Suprapubic skin (tissue), 4 donors: ENCODE measurements around the gene GAS2L3. TPM values are rescaled to one million over a fixed set of nuclear protein-coding genes. Genes with fewer than 3 reads are reported as not detected.

Experiments used
- DNase-seq, 2 donors: peaks; one replicate each; pipeline ENCODE4 v3.0.0-alpha.2; 2019; ENCODE audit warnings: low spot score in 2 of 2
- H3K27ac ChIP-seq: fragments of 200-600 bp; sonication (generic); one replicate; pipeline ENCODE4 v1.5.1; 2019
- H3K27me3 ChIP-seq: fragments of 200-600 bp; sonication (generic); one replicate; pipeline ENCODE4 v1.5.1; 2019
- H3K36me3 ChIP-seq: fragments of 200-600 bp; sonication (generic); one replicate; pipeline ENCODE4 v1.5.1; 2019
- H3K4me1 ChIP-seq: fragments of 200-600 bp; sonication (generic); one replicate; pipeline ENCODE4 v1.5.1; 2019
- H3K4me3 ChIP-seq: fragments of 200-600 bp; sonication (generic); one replicate; pipeline ENCODE4 v1.5.1; 2019; ENCODE audit warnings: mild to moderate bottlenecking
- H3K9me3 ChIP-seq: fragments of 200-600 bp; sonication (generic); one replicate; pipeline ENCODE4 v1.5.1; 2019
- CTCF ChIP-seq, 2 donors: fragments of 200-600 bp in 1 of 2; fragments of 450-650 bp in 1 of 2; sonication (generic) in 1 of 2; IDR thresholded peaks; one replicate each; pipeline ENCODE4 v1.5.1; 2016 to 2019; ENCODE audit warnings: antibody characterized with exemption in 2 of 2, mild to moderate bottlenecking in 1 of 2, moderate library complexity in 1 of 2
- EP300 ChIP-seq: sonication (generic); formaldehyde crosslinking; IDR thresholded peaks from one replicate; pipeline ENCODE4 v1.6.1; 2017; ENCODE audit warnings: antibody characterized with exemption
- POLR2A ChIP-seq, 2 donors: fragments of 450-650 bp; IDR thresholded peaks; one replicate each; pipeline ENCODE4 v1.6.1; 2017; ENCODE audit warnings: antibody characterized with exemption in 2 of 2, mild to moderate bottlenecking in 2 of 2, moderate library complexity in 2 of 2
- POLR2AphosphoS5 ChIP-seq, 3 donors: sonication (generic); formaldehyde crosslinking; IDR thresholded peaks; one replicate each; pipeline ENCODE4 v1.6.1; 2017; ENCODE audit warnings: antibody characterized with exemption in 3 of 3
- WGBS: methylation state at CpG from one replicate; pipeline ENCODE4 v1.1.5; 2018; 5-methylcytosine and 5-hydroxymethylcytosine counted together
- total RNA-seq, 4 donors: library from RNA; depleted of rRNA; stranded (reverse); fragments of >200 nt; gene quantifications; one replicate each; pipeline ENCODE4 v1.1.0, GENCODE V29; 2016

GAS2L3 gene
- total RNA-seq, 4 donors from 2014 or later: 5.1 to 14.3 (median 5.7) TPM

GRCh38 chr12:100674036-100674888, 100.8 kb downstream of the GAS2L3 start:
- TF ChIP-seq POLR2AphosphoS5 (IDR thresholded peaks at IDR 0.05): no peak
- TF ChIP-seq EP300: no peak
- TF ChIP-seq CTCF (IDR thresholded peaks at IDR 0.05): no peak
- TF ChIP-seq POLR2A (IDR thresholded peaks at IDR 0.05): no peak
- DNase-seq: no peak
- WGBS: 59% methylated on average over 7 of the region's 7 CpGs
- Histone ChIP-seq H3K4me1 (no peaks in the 10 kb centered on the region), H3K4me3 (no peak overlapping the region), H3K27me3 (peaks cover 7% of the 10 kb centered on the region), H3K27ac (no peak overlapping the region), H3K9me3 (no peaks in the 10 kb centered on the region), H3K36me3 (no peaks in the 10 kb centered on the region)

Other genes starting within 250 kb of the GAS2L3 start
- under 1 TPM in 1 of 4 donors, not detected in 3; 0.81 TPM for gene SLC17A8, start 216.6 kb upstream of the GAS2L3 start, total RNA-seq
- gene NR1H4, start 99.8 kb upstream of the GAS2L3 start, total RNA-seq: not detected
- gene ANO4, start 221.1 kb downstream of the GAS2L3 start, total RNA-seq: 1 to 10 TPM in 1 of 4 donors, under 1 TPM in 1, not detected in 2; 0.30 to 1.2 TPM